NCI-H1930 (cell line): ENCODE results near the gene PRICKLE3.

Experiments used
- DNase-seq, 2 experiments: peaks; one replicate each; lab custom pipeline; 2025; lab: John Stamatoyannopoulos, UW

The PRICKLE3 gene, protein sequence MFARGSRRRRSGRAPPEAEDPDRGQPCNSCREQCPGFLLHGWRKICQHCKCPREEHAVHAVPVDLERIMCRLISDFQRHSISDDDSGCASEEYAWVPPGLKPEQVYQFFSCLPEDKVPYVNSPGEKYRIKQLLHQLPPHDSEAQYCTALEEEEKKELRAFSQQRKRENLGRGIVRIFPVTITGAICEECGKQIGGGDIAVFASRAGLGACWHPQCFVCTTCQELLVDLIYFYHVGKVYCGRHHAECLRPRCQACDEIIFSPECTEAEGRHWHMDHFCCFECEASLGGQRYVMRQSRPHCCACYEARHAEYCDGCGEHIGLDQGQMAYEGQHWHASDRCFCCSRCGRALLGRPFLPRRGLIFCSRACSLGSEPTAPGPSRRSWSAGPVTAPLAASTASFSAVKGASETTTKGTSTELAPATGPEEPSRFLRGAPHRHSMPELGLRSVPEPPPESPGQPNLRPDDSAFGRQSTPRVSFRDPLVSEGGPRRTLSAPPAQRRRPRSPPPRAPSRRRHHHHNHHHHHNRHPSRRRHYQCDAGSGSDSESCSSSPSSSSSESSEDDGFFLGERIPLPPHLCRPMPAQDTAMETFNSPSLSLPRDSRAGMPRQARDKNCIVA

GRCh38 chrX:49186125-49187027, at the start of gene PRICKLE3:
Gene PRICKLE3, minus strand, starts transcription at chrX:49186373. Its CDS starts 76 bp downstream, at chrX:49186297.
- peak; percentile 69 to 80 for DNase-seq

DNA sequence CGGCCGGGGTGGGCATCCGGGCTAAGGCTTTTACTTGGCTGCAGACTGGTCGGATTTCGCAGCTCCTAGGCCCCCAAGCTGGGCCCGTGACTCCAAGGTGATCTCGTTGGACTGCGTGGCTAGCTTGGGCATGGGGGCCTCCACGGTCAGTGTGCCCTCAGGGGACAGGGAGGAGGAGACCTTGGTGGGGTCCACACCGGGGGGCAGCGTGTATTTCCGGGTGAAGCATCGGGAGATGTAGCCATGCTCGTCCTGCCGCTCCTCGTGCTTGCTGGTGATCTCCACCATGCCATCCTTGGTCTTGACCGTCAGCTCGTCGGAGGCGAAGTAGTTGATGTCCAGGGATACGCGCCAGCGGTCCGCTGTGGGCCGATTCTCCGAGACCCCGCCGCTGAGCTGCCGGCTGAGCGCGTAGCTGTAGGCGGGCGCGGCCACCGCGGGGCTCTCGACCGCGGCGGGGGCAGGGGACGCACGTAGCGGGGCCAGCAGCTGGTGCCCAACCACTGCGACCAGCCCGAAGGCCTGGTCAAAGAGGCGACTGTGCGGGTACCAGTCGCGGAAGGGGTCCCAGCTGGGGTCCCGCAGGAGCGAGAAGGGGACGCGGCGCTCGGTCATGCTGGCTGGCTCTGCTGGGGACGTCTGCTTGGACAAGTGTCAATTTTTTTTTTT, 47.8 kb upstream of the PRICKLE3 start:
- DNase-seq = no peak

- no peak for DNase-seq
Measured at GRCh38 chrX:49233176-49233575, 47.0 kb upstream of the PRICKLE3 start, which contains the start of gene CACNA1F. Gene CACNA1F, minus strand, starts transcription at chrX:49233340. Its CDS starts 31 bp downstream, at chrX:49233309.

DNA sequence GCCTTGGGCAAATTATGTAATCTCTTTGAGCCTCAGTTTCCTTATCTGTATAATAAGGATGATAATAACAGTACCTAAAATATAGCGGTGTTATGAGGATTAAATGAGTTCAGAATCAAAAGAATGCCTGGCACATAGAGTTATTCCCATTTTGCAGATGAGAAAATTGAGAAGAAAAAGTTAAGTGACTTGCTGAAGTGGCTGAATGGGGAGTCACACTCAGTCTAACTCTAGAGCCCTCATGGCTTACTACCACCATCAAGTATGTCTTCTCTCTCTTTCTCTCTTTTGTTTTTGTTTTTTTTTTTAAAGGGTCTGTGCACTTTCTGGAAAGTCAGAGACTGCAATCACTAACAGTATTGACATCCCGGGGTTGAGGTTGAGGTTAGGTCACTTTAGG, 46.4 kb upstream of the PRICKLE3 start:
- no peak for DNase-seq

GRCh38 chrX:49231333-49232000, 45.3 kb upstream of the PRICKLE3 start:
- DNase-seq = no peak

DNA sequence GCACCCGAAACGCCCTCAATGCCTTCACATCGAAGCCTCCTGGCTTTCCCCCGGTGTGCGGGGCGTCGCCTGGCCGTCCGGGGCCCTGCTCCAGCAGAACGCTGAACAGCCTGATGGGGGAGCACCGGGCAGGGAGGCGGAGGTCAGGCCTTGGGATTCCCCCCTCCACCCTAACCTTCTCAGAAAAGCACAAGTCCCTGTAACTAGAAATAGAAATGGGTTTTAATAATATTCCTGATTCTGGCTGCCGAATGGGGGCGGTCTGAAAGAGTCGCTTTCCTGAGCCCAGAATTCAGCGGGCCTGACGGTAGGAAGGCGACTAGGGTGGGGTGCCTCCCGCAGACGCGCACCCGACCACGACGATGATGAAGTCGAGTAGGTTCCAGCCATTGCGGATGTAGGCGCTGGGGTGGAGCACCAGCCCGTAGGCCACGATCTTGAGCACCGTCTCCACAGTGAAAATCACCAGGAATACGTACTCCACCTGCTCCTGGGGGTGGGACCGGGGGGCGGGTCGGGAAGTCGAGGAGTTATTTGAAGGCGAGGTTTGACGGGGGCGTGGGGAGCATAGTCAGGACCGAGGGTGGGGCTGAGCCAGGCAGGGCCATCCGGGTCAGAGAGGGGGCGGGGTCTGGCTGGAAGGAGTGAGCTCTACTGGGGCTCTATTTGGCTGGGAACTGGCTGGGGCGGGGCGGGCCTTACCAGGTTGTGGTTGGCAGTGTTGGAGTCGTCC, 44.5 kb upstream of the PRICKLE3 start:
- DNase-seq = peak; percentile 11 to 35

- DNase-seq = no peak
Measured at GRCh38 chrX:49228185-49228584, 42.0 kb upstream of the PRICKLE3 start.

DNA sequence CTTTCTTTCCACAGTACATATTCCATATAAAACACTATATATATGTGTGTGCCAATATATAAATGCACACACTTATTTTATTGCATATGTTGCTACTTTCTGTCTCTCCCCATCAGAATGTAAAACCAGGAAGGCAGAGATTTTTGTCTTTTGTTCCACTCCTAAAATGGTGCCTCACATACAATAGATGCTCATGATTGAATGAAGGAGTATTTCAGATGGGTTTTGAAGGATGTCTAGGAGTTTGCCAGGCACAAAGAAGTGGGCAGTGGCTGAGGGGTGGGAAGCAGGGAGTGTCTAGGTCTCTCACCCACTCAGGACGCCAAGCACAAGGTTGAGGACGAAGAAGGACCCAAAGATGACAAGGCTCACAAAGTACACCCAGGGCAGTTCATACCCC, 41.6 kb upstream of the PRICKLE3 start:
- DNase-seq = no peak

GRCh38 chrX:49226946-49227345, 40.8 kb upstream of the PRICKLE3 start:
- DNase-seq = no peak

- no peak for DNase-seq
Measured at GRCh38 chrX:49225858-49226257, 39.7 kb upstream of the PRICKLE3 start.

GRCh38 chrX:49221868-49222267, 35.7 kb upstream of the PRICKLE3 start:
- DNase-seq = no peak

DNA sequence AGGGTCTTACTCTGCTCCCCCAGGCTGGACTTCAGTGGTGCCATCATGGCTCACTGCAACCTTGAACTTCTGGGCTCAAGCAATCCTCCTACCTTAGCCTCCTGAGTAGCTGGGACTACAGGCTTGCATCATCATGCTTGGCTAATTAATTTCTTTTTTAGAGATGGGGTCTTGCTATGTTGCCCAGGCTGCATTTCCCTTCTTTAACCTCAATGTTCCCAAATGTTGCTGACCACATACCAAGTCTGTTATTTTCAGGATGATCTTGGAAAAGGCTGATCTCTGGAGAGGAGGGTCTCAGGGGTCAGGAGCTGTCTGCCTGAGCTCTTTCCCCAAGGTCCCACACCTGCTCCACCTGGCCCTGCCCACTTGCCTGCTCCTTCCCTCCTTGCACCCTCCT, 33.9 kb upstream of the PRICKLE3 start:
- no peak for DNase-seq

DNA sequence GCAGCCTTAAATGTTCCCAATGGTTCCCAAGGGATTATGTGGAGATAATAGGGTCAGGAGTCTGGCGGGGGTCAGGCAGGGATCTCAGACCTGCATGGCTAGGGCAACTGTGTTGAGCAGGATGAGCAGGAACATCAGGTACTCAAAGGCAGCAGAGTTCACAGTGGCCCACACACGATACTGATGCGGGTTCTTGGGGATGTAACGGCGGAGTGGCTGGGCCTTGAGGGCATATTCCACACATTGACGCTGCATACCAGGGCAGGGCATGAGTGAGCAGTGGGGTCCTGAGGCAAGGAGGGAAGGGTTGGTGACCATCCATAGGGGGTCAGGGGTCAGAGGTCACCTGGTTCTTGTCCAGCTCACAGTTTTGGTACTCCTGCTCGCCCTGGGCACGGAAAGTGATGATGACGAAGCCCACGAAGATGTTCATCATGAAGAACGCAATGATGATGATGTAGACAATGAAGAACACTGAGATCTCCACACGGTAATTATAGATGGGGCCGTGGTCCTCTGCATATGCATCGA, 28.9 kb upstream of the PRICKLE3 start:
- no peak for DNase-seq

DNA sequence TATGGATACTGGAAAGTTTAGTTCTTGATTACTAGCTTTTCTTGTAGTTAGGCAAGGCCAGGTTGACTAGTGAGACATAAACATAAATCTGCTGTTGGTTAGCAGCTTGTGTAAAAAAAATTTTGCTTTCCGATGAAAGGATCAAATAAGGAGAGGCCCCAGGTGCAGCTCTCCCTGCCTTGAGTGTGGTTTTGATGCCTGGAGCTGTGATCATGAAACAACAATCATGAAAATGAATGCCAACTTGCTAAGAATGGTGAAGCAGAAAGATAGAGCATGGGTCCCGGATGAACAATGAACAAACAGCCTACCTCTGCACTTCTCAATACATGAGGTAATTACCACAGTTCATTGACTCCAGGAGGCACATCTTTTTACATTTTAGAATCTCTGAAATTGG, 28.2 kb upstream of the PRICKLE3 start:
- DNase-seq = no peak

- no peak for DNase-seq
Measured at GRCh38 chrX:49212861-49213260, 26.7 kb upstream of the PRICKLE3 start.

DNA sequence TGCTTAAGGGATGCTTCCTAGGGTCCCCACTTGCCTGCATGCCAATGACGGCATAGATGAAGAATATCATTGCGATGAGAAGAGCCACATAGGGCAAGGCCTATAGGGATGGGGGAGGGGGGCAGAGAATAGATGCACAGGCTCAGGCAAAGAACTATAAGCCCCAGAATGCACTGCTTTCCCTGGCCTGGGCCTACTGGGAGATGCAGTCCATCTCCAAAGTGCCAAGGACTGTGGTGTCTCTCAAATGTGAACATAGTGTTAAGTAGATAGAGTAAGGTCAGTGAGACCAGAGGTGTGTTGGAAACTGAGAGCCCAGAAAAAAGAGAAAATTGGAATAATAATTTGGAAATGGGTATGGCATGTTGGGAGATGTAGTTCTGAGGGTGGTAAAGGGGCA, 26.0 kb upstream of the PRICKLE3 start:
- DNase-seq = no peak

DNA sequence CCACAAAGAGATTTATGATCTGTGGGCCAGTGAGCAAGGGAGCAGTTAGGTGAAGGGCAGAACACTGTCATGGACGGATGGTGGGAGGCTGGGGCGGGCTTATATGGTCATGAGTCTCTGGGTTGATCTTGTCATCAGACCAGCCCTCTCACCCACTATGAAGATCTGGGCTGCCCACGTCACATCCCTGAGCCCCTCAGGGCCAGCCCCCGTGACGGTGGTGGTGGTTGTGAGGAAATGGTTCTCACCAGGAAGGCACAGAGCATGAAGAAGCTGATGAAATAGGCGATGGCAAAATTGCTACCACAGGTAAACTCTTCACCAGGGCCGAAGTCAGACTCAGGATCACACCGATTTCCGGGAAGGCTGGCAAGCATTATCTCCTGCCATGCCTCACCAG, 24.9 kb upstream of the PRICKLE3 start:
- DNase-seq = no peak

GRCh38 chrX:49210406-49210805, 24.2 kb upstream of the PRICKLE3 start:
- no peak for DNase-seq

GRCh38 chrX:49209434-49210251, 23.5 kb upstream of the PRICKLE3 start:
- DNase-seq = no peak
